Cardiac muscle cell (in vitro differentiated cells and primary cell): ENCODE data around the gene ZC3H8. TPM values are rescaled to one million over a fixed set of nuclear protein-coding genes. Genes with fewer than 3 reads are reported as not detected.

Experiments
- DNase-seq, 2 donors: peaks; one replicate each; pipeline versions ENCODE4 v3.0.0 to v3.0.0-alpha.2; 2010 to 2017; ENCODE audit warnings: low read depth in 1 of 2, low spot score in 1 of 2
- H3K27ac ChIP-seq: fragments of 200-600 bp; sonication (generic); 2 replicates; pipeline ENCODE4 v1.5.1; 2016
- H3K27me3 ChIP-seq: fragments of 200-600 bp; sonication (generic); 2 replicates; pipeline ENCODE4 v1.6.0; 2016; ENCODE audit warnings: control low read depth
- H3K36me3 ChIP-seq: fragments of 200-600 bp; sonication (generic); 2 replicates; pipeline ENCODE4 v1.5.1; 2016; ENCODE audit warnings: control low read depth
- H3K4me1 ChIP-seq: fragments of 200-600 bp; sonication (generic); 2 replicates; pipeline ENCODE4 v1.8.1; 2017; ENCODE audit warnings: low read depth, mild to moderate bottlenecking, mixed run types
- H3K4me3 ChIP-seq: fragments of 200-600 bp; sonication (generic); 2 replicates; pipeline ENCODE4 v1.5.1; 2016; ENCODE audit warnings: mild to moderate bottlenecking
- H3K9me3 ChIP-seq: fragments of 200-600 bp; sonication (generic); 2 replicates; pipeline ENCODE4 v1.5.1; 2017; ENCODE audit warnings: low read depth, mild to moderate bottlenecking, control low read depth
- CTCF ChIP-seq: IDR thresholded peaks from 2 replicates; pipeline ENCODE4 v1.5.1; 2012; ENCODE audit warnings: low read depth, mild to moderate bottlenecking, low read length
- polyA plus RNA-seq: library from polyadenylated mRNA; unstranded; fragments of >200 nt; fragmentation: Nextera tagmentation; extraction: Ambion mirVana; gene quantifications from 2 replicates; pipeline ENCODE4 v1.2.1, GENCODE V29; 2016
- total RNA-seq: library from RNA; depleted of rRNA; stranded (reverse); fragments of >200 nt; gene quantifications from 2 replicates; pipeline ENCODE4 v1.2.3, GENCODE V29; 2016

The ZC3H8 gene
- total and polyA plus RNA-seq, 2 experiments from 2014 or later = 12.1 to 14.1 TPM

- no peak overlapping the region for H3K27ac ChIP-seq
- H3K27me3 ChIP-seq = no peaks in the 10 kb centered on the region
- no peak overlapping the region for H3K4me3 ChIP-seq
- H3K4me1 ChIP-seq = no peaks in the 10 kb centered on the region
- H3K9me3 ChIP-seq = no peaks in the 10 kb centered on the region
- H3K36me3 ChIP-seq = no peaks in the 10 kb centered on the region
- no peak for TF ChIP-seq CTCF
- DNase-seq = no peak
Observed at GRCh38 chr2:112194028-112194427, 60.8 kb downstream of the ZC3H8 start.

GRCh38 chr2:112189001-112189556, 65.8 kb downstream of the ZC3H8 start:
- no peaks in the 10 kb centered on the region for H3K36me3 ChIP-seq
- no peaks in the 10 kb centered on the region for H3K4me1 ChIP-seq
- H3K4me3 ChIP-seq = no peak overlapping the region
- TF ChIP-seq CTCF = no peak
- no peaks in the 10 kb centered on the region for H3K9me3 ChIP-seq
- no peaks in the 10 kb centered on the region for H3K27me3 ChIP-seq
- no peak for DNase-seq
- no peak overlapping the region for H3K27ac ChIP-seq

- peak in 1 of 2 donors; percentile 18 for DNase-seq
- H3K9me3 ChIP-seq = no peaks in the 10 kb centered on the region
- no peak overlapping the region for H3K27ac ChIP-seq
- no peaks in the 10 kb centered on the region for H3K36me3 ChIP-seq
- no peak overlapping the region for H3K4me3 ChIP-seq
- H3K27me3 ChIP-seq = peaks cover 2% of the 10 kb centered on the region
- TF ChIP-seq CTCF = no peak
- no peaks in the 10 kb centered on the region for H3K4me1 ChIP-seq
Observed at GRCh38 chr2:112187805-112188596, 66.8 kb downstream of the ZC3H8 start.

GRCh38 chr2:112187046-112187715, 67.7 kb downstream of the ZC3H8 start:
- no peaks in the 10 kb centered on the region for H3K4me1 ChIP-seq
- TF ChIP-seq CTCF = no peak
- H3K9me3 ChIP-seq = no peaks in the 10 kb centered on the region
- no peak overlapping the region for H3K4me3 ChIP-seq
- no peaks in the 10 kb centered on the region for H3K36me3 ChIP-seq
- peaks cover 10% of the 10 kb centered on the region for H3K27me3 ChIP-seq
- no peak for DNase-seq
- no peak overlapping the region for H3K27ac ChIP-seq

GRCh38 chr2:112185131-112185530, 69.7 kb downstream of the ZC3H8 start:
- Histone ChIP-seq H3K36me3 (no peaks in the 10 kb centered on the region), H3K27ac (no peak overlapping the region), H3K9me3 (no peaks in the 10 kb centered on the region), H3K4me3 (no peak overlapping the region), H3K4me1 (no peaks in the 10 kb centered on the region), H3K27me3 (peaks cover 28% of the 10 kb centered on the region)
- DNase-seq = no peak
- TF ChIP-seq CTCF = no peak
